ENCODE results near the gene LRP1B.

GRCh38 chr2:141182246-141182645 is 948.6 kb downstream of the LRP1B start:
- no peak for TF ChIP-seq CTCF (conservative IDR thresholded peaks at IDR 0.05 in 1 of 2, IDR thresholded peaks at IDR 0.05 in 1 of 2; ENCODE audit: extremely low read depth in 1 of 2, insufficient read depth in 1 of 2, low read depth in 1 of 2, low read length in 2 of 2)
- TF ChIP-seq EZH2 (IDR thresholded peaks at IDR 0.05; ENCODE audit: borderline replicate concordance, low read length), result no peak
